Measurements from ENCODE around the gene TNRC6C. TPM values are rescaled to one million over a fixed set of nuclear protein-coding genes. Genes with fewer than 3 reads are reported as not detected.

TNRC6C gene
- total and polyA plus RNA-seq, 4 donors, result 2.2 to 25.9 (median 13.8) TPM

GRCh38 chr17:78101542-78101941 is 143.0 kb downstream of the TNRC6C start:
- DNase-seq (no peak), ATAC-seq (ENCODE audit: insufficient read depth, low FRiP score) (no peak)
- Histone ChIP-seq H3K36me3 (ENCODE audit: control insufficient read depth in 4 of 4, insufficient read depth in 4 of 4, low read length in 4 of 4) (peaks cover 22 to 55% (median 38%) of the 10 kb centered on the region in 4 donors), H3K9ac (ENCODE audit: insufficient read depth in 1 of 2, low read length in 2 of 2) (no peak overlapping the region), H3K4me1 (ENCODE audit: control insufficient read depth in 5 of 5, insufficient read depth in 5 of 5, low read length in 5 of 5) (peaks cover 0 to 7% (median 0%) of the 10 kb centered on the region in 5 donors), H3K27ac (ENCODE audit: low read depth in 1 of 2, low read length in 1 of 2) (no peak overlapping the region), H3K27me3 (ENCODE audit: control insufficient read depth in 3 of 3, insufficient read depth in 3 of 3, low read length in 2 of 3) (no peaks in the 10 kb centered on the region), H3K4me3 (no peak overlapping the region), H3K9me3 (ENCODE audit: control insufficient read depth in 4 of 4, insufficient read depth in 3 of 4, low read length in 3 of 4) (no peaks in the 10 kb centered on the region)
- WGBS, 2 donors, result 93 to 97% methylated on average over 10 of the region's 10 CpGs
- no peak for TF ChIP-seq CTCF (IDR thresholded peaks at IDR 0.05; ENCODE audit: control extremely low read depth, extremely low read depth)

GRCh38 chr17:78103311-78103710 is 144.8 kb downstream of the TNRC6C start:
- Histone ChIP-seq H3K9ac (ENCODE audit: insufficient read depth in 1 of 2, low read length in 2 of 2) (no peak overlapping the region), H3K4me1 (ENCODE audit: control insufficient read depth in 5 of 5, insufficient read depth in 5 of 5, low read length in 5 of 5) (peaks cover 0 to 7% (median 0%) of the 10 kb centered on the region in 5 donors), H3K27ac (ENCODE audit: low read depth in 1 of 2, low read length in 1 of 2) (no peak overlapping the region), H3K9me3 (ENCODE audit: control insufficient read depth in 4 of 4, insufficient read depth in 3 of 4, low read length in 3 of 4) (no peaks in the 10 kb centered on the region), H3K4me3 (no peak overlapping the region), H3K27me3 (ENCODE audit: control insufficient read depth in 3 of 3, insufficient read depth in 3 of 3, low read length in 2 of 3) (no peaks in the 10 kb centered on the region), H3K36me3 (ENCODE audit: control insufficient read depth in 4 of 4, insufficient read depth in 4 of 4, low read length in 4 of 4) (peaks cover 16 to 42% (median 29%) of the 10 kb centered on the region in 4 donors)
- DNase-seq, result no peak
- ATAC-seq (ENCODE audit: insufficient read depth, low FRiP score), result no peak
- no peak for TF ChIP-seq CTCF (IDR thresholded peaks at IDR 0.05; ENCODE audit: control extremely low read depth, extremely low read depth)
- WGBS, 2 donors, result 85 to 93% methylated on average over 4 of the region's 4 CpGs

GRCh38 chr17:78104540-78104941 is 146.0 kb downstream of the TNRC6C start:
- WGBS, 2 donors, result 96 to 97% methylated on average over 28 of the region's 28 CpGs
- no peak overlapping the region for H3K9ac ChIP-seq (ENCODE audit: insufficient read depth in 1 of 2, low read length in 2 of 2)
- H3K4me1 ChIP-seq (ENCODE audit: control insufficient read depth in 5 of 5, insufficient read depth in 5 of 5, low read length in 5 of 5), result peaks cover 0 to 7% (median 0%) of the 10 kb centered on the region in 5 donors
- no peak for TF ChIP-seq CTCF (IDR thresholded peaks at IDR 0.05; ENCODE audit: control extremely low read depth, extremely low read depth)
- no peaks in the 10 kb centered on the region for H3K27me3 ChIP-seq (ENCODE audit: control insufficient read depth in 3 of 3, insufficient read depth in 3 of 3, low read length in 2 of 3)
- no peak overlapping the region for H3K4me3 ChIP-seq
- H3K9me3 ChIP-seq (ENCODE audit: control insufficient read depth in 4 of 4, insufficient read depth in 3 of 4, low read length in 3 of 4), result peaks cover 0 to 2% (median 0%) of the 10 kb centered on the region in 4 donors
- no peak for DNase-seq
- H3K27ac ChIP-seq (ENCODE audit: low read depth in 1 of 2, low read length in 1 of 2), result no peak overlapping the region
- H3K36me3 ChIP-seq (ENCODE audit: control insufficient read depth in 4 of 4, insufficient read depth in 4 of 4, low read length in 4 of 4), result peaks cover 11 to 39% (median 25%) of the 10 kb centered on the region in 4 donors
- no peak for ATAC-seq (ENCODE audit: insufficient read depth, low FRiP score)

GRCh38 chr17:78105101-78105500 is 146.6 kb downstream of the TNRC6C start:
- DNase-seq, result no peak
- no peak overlapping the region for H3K9ac ChIP-seq (ENCODE audit: insufficient read depth in 1 of 2, low read length in 2 of 2)
- peaks cover 11 to 36% (median 23%) of the 10 kb centered on the region in 4 donors for H3K36me3 ChIP-seq (ENCODE audit: control insufficient read depth in 4 of 4, insufficient read depth in 4 of 4, low read length in 4 of 4)
- no peak for ATAC-seq (ENCODE audit: insufficient read depth, low FRiP score)
- H3K9me3 ChIP-seq (ENCODE audit: control insufficient read depth in 4 of 4, insufficient read depth in 3 of 4, low read length in 3 of 4), result peaks cover 0 to 2% (median 0%) of the 10 kb centered on the region in 4 donors
- peaks cover 0 to 7% (median 0%) of the 10 kb centered on the region in 5 donors for H3K4me1 ChIP-seq (ENCODE audit: control insufficient read depth in 5 of 5, insufficient read depth in 5 of 5, low read length in 5 of 5)
- TF ChIP-seq CTCF (IDR thresholded peaks at IDR 0.05; ENCODE audit: control extremely low read depth, extremely low read depth), result no peak
- no peaks in the 10 kb centered on the region for H3K27me3 ChIP-seq (ENCODE audit: control insufficient read depth in 3 of 3, insufficient read depth in 3 of 3, low read length in 2 of 3)
- WGBS, 2 donors, result 76 to 88% methylated on average over 16 of the region's 16 CpGs
- H3K4me3 ChIP-seq, result no peak overlapping the region
- H3K27ac ChIP-seq (ENCODE audit: low read depth in 1 of 2, low read length in 1 of 2), result no peak overlapping the region

Data from lung (tissue), 12 donors.